Astrocyte of the cerebellum (primary cell): Measurements from ENCODE around the gene ITGAD.

ENCODE experiments used
- DNase-seq: peaks from one replicate; pipeline ENCODE4 v3.0.0-alpha.2; 2011; ENCODE audit warnings: low read depth
- H3K4me3 ChIP-seq: 2 replicates; pipeline ENCODE4 v1.5.1; 2011; ENCODE audit warnings: mild to moderate bottlenecking, low read depth, low read length, moderate library complexity
- in situ Hi-C: cut with HindIII; loops from 2 replicates; pipeline ENCODE4 v1.10.0; 2017; ENCODE audit warnings: low sequenced_read_pairs
- TF ChIP-seq, protein P1 (sequence below): IDR thresholded peaks from 2 replicates; pipeline ENCODE4 v1.5.1; 2012; ENCODE audit warnings: low read length, low read depth, moderate library complexity, mild to moderate bottlenecking; ENCODE audit errors: missing control alignments

Gene ITGAD

DNA sequence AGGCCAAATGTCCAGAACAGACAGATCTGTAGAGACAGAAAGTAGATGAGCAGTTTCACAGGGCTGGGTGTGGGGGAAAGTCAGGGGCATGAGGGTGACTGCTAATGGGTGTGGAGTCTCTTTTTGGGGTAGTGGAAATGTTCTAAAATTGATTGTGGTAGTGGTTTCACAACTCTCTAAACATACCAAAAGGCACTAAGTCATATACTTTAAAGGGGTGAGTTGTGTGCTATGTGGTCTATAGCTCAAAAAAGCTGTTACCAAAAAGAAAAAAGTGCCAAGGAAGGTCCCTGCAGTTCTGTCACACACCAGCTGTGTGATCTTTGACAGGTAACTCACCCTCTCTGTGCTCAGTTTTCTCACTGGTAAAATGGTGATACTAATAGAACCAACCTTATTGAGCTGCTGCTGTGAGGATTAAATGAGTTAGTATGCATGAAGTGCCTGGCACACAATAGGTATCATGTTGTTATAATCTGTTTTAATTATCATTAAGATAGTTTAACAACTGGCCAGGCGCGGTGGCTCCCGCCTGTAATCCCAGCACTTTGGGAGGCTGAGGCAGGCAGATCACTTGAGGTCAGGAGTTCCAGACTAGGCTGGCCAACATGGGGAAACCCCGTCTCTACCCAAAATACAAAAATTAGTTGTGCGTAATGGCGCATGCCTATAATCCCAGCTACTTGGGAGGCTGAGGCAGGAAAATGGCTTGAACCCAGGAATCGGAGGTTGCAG lies 27.8 kb upstream of the ITGAD start:
- no peak for DNase-seq

GRCh38 chr16:31367853-31368252 lies 25.3 kb upstream of the ITGAD start:
- no peak overlapping the region for H3K4me3 ChIP-seq
- in situ Hi-C loops = no loop called here
- DNase-seq = no peak
- TF ChIP-seq, protein P1, sequence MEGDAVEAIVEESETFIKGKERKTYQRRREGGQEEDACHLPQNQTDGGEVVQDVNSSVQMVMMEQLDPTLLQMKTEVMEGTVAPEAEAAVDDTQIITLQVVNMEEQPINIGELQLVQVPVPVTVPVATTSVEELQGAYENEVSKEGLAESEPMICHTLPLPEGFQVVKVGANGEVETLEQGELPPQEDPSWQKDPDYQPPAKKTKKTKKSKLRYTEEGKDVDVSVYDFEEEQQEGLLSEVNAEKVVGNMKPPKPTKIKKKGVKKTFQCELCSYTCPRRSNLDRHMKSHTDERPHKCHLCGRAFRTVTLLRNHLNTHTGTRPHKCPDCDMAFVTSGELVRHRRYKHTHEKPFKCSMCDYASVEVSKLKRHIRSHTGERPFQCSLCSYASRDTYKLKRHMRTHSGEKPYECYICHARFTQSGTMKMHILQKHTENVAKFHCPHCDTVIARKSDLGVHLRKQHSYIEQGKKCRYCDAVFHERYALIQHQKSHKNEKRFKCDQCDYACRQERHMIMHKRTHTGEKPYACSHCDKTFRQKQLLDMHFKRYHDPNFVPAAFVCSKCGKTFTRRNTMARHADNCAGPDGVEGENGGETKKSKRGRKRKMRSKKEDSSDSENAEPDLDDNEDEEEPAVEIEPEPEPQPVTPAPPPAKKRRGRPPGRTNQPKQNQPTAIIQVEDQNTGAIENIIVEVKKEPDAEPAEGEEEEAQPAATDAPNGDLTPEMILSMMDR = no peak

More for the DNA sequence above, 27.8 kb upstream of the ITGAD start:
- no peak overlapping the region for H3K4me3 ChIP-seq
- TF ChIP-seq, protein P1 = no peak
- in situ Hi-C loops = no loop called here

DNA sequence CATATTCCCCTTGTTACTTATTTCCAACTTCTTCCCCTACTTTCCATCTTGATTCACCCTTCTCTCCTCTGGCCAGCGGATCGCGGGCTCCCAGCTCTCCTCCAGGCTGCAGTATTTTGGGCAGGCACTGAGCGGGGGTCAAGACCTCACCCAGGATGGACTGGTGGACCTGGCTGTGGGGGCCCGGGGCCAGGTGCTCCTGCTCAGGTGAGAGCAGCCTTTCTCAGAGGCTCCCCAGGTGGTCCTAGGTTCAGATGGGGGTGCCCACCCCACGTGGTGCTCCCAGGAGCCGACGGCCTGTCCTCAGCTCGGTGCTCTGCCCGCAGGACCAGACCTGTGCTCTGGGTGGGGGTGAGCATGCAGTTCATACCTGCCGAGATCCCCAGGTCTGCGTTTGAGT lies 22.1 kb upstream of the ITGAD start:
- TF ChIP-seq, protein P1 = no peak
- no peak overlapping the region for H3K4me3 ChIP-seq
- in situ Hi-C loops = no loop called here
- no peak for DNase-seq

- in situ Hi-C loops = no loop called here
- H3K4me3 ChIP-seq = no peak overlapping the region
- TF ChIP-seq, protein P1 = no peak
- DNase-seq = no peak
Observed at GRCh38 chr16:31371619-31372484, 21.3 kb upstream of the ITGAD start.

GRCh38 chr16:31373235-31373634 lies 19.9 kb upstream of the ITGAD start:
- in situ Hi-C loops = no loop called here
- H3K4me3 ChIP-seq = no peak overlapping the region
- DNase-seq = no peak
- TF ChIP-seq, protein P1 = no peak

DNA sequence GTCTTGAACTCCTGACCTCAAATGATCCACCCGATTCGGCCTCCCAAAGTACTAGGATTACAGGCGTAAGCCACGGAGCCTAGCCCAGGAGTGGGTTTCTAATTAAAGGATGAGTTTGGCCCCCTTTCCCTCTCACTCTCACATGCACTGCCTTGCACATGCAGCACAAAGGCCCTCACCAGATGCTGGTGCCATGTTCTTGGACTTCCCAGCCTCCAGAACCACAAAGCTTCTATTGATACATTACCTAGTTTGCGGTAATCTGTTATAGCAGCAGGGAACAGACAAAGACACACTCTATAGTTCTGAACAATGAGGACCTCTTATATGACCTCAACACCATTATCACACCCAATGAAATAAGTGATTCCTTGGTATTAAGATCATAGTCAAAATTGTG lies 17.9 kb upstream of the ITGAD start:
- in situ Hi-C loops = no loop called here
- DNase-seq = no peak
- TF ChIP-seq, protein P1 = no peak
- no peak overlapping the region for H3K4me3 ChIP-seq
